ENCODE data around the gene ANO1.

ANO1 gene

DNA sequence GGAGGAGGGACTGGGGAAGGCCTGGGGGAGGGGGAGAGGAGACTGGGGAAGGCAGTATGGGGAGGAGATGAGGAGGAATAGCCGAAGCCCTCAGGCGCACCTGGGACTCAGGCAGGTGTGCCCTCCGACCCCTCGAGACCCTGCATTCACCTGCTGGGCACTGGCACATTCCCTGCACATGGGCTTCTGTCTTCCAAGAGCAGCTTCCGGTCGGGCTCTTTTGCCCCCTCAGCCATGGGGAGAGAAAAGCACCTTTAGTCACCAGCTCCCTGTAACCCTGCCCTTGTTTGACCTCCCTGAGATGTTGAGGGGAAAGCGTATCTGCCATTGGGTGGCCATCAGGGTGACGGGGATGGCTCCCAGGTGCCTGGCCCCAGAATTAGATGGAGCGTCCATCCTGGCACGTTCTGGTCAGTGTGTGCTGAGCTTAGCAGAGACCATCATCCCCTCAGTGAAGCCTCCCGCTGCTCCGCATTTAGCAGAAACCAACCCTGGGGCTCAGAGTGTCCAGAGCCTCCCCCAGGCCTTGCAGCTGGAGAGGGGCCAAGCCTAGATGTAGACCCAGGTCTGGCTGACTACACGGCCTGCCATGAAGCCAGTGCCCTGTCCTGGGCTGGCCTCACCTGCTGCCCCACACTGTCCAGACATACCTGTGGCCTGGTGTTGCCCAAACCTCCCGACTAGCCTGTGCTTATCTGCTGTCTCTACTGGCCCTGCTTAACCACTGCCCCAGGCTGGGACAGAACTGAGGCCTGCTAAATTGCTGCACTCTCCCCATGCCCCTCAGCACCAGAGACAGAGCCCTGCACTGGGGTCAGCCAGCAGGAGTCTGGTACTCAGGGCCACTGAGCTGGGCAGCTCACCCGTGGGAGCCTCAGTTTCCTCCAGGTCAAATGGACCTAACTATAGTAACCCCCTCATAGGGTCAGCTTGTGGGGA lies 6.2 kb downstream of the ANO1 start:
- H3K27ac ChIP-seq, result no peak overlapping the region
- no peak for TF ChIP-seq ZFX (IDR thresholded peaks at IDR 0.05)
- TF ChIP-seq, protein P1, sequence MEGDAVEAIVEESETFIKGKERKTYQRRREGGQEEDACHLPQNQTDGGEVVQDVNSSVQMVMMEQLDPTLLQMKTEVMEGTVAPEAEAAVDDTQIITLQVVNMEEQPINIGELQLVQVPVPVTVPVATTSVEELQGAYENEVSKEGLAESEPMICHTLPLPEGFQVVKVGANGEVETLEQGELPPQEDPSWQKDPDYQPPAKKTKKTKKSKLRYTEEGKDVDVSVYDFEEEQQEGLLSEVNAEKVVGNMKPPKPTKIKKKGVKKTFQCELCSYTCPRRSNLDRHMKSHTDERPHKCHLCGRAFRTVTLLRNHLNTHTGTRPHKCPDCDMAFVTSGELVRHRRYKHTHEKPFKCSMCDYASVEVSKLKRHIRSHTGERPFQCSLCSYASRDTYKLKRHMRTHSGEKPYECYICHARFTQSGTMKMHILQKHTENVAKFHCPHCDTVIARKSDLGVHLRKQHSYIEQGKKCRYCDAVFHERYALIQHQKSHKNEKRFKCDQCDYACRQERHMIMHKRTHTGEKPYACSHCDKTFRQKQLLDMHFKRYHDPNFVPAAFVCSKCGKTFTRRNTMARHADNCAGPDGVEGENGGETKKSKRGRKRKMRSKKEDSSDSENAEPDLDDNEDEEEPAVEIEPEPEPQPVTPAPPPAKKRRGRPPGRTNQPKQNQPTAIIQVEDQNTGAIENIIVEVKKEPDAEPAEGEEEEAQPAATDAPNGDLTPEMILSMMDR (conservative IDR thresholded peaks at IDR 0.05), result no peak

DNA sequence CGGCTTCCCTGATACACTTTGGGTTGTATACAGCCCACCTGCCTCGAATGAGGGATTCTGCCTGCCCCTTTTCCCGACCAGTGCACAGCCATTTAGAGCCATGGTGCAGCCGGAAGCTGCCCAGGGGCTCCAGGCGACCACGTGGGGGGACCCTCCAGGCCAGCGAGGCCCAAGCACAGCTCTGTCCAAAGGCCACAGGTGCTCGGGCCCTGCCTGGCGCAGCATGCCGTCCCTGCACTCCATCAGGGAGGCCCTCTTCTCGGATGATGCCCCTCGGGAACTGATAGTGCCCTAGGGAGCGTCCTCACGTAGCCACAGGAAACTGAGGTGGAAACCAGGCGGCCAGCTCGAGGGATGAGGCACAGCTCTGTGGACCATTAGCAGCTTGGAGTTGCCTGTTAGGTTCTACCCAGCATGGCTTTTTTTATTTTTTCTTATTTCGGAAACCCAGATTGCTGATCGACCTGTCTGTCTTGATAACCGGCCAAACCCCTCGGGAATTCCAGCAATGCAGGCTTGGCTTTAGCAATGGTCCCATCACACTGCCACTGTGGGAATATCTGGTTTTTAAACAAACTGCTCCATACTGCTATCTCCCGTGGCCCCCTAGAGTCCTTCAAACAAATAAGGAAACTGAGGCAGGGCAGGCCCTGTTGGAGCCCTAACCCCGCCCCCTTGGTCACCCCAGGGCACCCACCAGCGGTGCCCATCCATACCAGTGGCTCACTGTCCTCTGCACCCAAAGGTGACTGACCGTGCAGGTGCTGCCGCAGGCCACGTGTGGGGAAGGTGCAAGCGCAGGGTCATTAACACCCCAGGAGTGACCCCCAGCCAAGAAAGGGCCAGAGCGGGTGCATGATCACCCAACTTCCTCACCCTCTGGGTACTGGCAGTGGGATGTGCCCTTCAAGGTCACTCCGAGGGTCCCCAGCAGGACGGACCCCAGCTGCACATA lies 8.0 kb downstream of the ANO1 start:
- no peak for TF ChIP-seq ZFX (IDR thresholded peaks at IDR 0.05)
- TF ChIP-seq, protein P1 (conservative IDR thresholded peaks at IDR 0.05), result no peak
- no peak overlapping the region for H3K27ac ChIP-seq

DNA sequence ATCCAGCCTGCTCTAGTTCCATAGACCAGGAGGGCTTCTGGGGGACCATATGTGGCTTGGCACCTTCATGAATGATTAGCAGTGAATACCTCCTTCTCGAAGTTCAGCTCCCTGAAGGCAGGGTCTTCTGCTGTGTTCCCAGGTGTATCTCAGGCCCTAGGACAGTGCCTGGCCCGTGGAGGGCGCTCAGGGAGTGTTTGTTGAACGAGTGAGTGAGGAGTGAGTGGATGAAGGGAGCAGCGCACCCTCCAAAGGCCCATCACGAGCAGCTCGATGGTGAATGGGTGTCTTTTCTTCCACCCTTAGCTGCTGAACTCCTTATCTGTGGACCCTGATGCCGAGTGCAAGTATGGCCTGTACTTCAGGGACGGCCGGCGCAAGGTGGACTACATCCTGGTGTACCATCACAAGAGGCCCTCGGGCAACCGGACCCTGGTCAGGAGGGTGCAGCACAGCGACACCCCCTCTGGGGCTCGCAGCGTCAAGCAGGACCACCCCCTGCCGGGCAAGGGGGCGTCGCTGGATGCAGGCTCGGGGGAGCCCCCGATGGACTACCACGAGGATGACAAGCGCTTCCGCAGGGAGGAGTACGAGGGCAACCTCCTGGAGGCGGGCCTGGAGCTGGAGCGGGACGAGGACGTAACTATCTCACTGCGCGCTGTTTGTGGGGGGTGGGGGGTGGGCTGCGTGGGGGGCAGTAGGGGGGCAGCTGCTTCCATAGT lies 9.5 kb downstream of the ANO1 start:
- no peak for TF ChIP-seq ZFX (IDR thresholded peaks at IDR 0.05)
- TF ChIP-seq, protein P1 (conservative IDR thresholded peaks at IDR 0.05), result no peak
- H3K27ac ChIP-seq, result no peak overlapping the region

DNA sequence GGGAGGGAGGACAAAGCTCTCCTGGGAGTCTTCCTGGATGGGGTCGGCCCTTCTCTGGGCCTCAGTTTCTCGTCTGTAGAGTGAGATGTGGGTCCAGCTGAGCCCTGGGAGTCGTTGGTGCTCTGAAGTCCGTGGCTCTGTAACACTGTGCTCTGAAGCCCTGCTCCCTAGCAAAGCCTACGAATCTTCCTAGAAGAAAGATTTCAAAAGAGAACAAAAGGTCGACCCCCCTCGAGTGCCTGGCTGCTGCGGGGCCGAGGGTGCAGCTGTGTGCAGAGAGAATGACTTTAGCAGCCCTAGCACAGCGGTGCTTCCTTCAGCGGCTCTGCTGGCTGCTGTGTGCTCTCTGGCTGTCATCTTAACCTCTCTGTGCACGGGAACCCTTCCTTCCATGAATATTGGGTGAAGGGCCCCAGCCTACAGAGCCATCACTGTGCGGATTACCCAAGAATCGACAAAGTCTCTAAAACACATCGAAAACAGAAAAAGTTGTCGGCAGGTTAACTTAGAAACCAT lies 10.7 kb downstream of the ANO1 start:
- TF ChIP-seq, protein P1 (conservative IDR thresholded peaks at IDR 0.05), result no peak
- TF ChIP-seq ZFX (IDR thresholded peaks at IDR 0.05), result no peak

DNA sequence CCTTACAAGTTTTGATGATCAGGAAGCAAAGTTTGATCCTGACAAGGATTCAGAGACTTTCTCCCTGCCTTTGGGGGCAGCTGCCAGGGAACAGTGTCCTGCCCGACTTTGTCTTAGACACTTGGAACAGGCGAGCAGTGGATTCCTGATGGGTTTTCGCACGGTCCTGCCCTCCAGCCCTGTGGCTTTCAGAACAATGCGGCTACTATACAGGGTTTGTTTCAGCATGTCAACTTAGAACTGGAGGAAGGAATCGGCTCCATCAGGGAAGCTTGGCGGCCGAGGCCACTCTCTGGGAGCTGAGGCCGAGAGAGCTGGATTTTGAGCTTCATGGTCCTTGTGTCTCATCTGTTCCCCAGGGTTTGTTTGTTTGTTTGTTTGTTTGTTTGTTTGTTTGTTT lies 11.5 kb downstream of the ANO1 start:
- no peak overlapping the region for H3K27ac ChIP-seq
- TF ChIP-seq, protein P1 (conservative IDR thresholded peaks at IDR 0.05), result no peak
- no peak for TF ChIP-seq ZFX (IDR thresholded peaks at IDR 0.05)

More for the DNA sequence above, 10.7 kb downstream of the ANO1 start:
- no peak overlapping the region for H3K27ac ChIP-seq

DNA sequence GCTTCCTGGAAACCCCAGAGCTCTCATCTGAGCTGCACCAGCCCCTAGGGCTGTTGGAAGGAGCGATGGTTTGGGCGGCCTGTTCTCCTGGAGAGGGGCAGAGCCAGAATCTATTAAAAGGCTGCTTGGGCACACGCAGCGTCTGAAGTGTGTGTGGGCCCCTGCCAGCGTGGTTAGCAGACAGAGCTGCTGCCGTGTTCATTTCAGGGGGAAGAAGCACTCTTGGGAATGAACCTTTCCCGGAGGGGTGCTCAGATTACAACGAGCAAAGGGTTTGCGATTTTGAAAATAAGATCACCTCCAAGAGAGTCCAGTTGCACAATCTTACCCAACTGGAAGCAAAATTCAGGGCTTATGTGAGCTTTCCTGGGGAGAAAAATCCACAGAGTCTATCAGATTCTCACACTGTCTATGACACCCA lies 12.9 kb downstream of the ANO1 start:
- no peak overlapping the region for H3K27ac ChIP-seq

More for the DNA sequence above, 12.9 kb downstream of the ANO1 start:
- TF ChIP-seq, protein P1 (conservative IDR thresholded peaks at IDR 0.05), result no peak
- no peak for TF ChIP-seq ZFX (IDR thresholded peaks at IDR 0.05)
